H9 (cell line): ENCODE measurements around the gene SCN5A. TPM values are rescaled to one million over a fixed set of nuclear protein-coding genes. Genes with fewer than 3 reads are reported as not detected.
A peak's percentile ranks its signal among the peaks of the same experiment; 100 is the strongest.

Experiments
- DNase-seq: peaks from one replicate; pipeline ENCODE4 v3.0.0-alpha.2; 2017
- H2AFZ ChIP-seq: one replicate; pipeline ENCODE4 v1.6.1; 2013; ENCODE audit warnings: mild to moderate bottlenecking, low read length, control low read depth, moderate library complexity
- H2AK5ac ChIP-seq: 2 replicates; pipeline ENCODE4 v1.6.1; 2013; ENCODE audit warnings: low read length, control low read depth, mixed read lengths; ENCODE audit not compliant: insufficient read length
- H2BK120ac ChIP-seq: one replicate; pipeline ENCODE4 v1.6.1; 2013; ENCODE audit warnings: low read depth, mild to moderate bottlenecking, low read length, control low read depth, inconsistent platforms; ENCODE audit not compliant: poor library complexity, severe bottlenecking
- H2BK12ac ChIP-seq: 2 replicates; pipeline ENCODE4 v1.6.1; 2013; ENCODE audit warnings: low read length, control low read depth, mixed read lengths, low read depth; ENCODE audit not compliant: insufficient read length
- H2BK15ac ChIP-seq: 2 replicates; pipeline ENCODE4 v1.6.1; 2013; ENCODE audit warnings: low read depth, low read length, control low read depth
- H2BK20ac ChIP-seq: one replicate; pipeline ENCODE4 v1.6.1; 2013; ENCODE audit warnings: low read depth, mild to moderate bottlenecking, low read length, control low read depth, inconsistent platforms; ENCODE audit not compliant: poor library complexity, severe bottlenecking
- H2BK5ac ChIP-seq: 2 replicates; pipeline ENCODE4 v1.6.1; 2013; ENCODE audit warnings: low read length, control low read depth, mixed read lengths; ENCODE audit not compliant: insufficient read length
- H3K14ac ChIP-seq: 2 replicates; pipeline ENCODE4 v1.6.1; 2013; ENCODE audit warnings: low read length, control low read depth; ENCODE audit not compliant: insufficient read depth
- H3K18ac ChIP-seq: 2 replicates; pipeline ENCODE4 v1.6.1; 2013; ENCODE audit warnings: low read depth, mild to moderate bottlenecking, mixed read lengths, low read length, control low read depth; ENCODE audit not compliant: insufficient read length
- H3K23ac ChIP-seq: 2 replicates; pipeline ENCODE4 v1.6.1; 2013; ENCODE audit warnings: low read length, control low read depth, mixed read lengths, low read depth; ENCODE audit not compliant: insufficient read length
- H3K23me2 ChIP-seq: 2 replicates; pipeline ENCODE4 v1.6.1; 2013; ENCODE audit warnings: low read depth, mild to moderate bottlenecking, mixed read lengths, low read length, control low read depth; ENCODE audit not compliant: insufficient read length, poor library complexity, severe bottlenecking
- H3K27ac ChIP-seq: 2 replicates; pipeline ENCODE4 v1.5.1; 2013; ENCODE audit warnings: low read length, control low read depth, mixed read lengths, low read depth; ENCODE audit not compliant: insufficient read length
- H3K27me3 ChIP-seq: 2 replicates; pipeline ENCODE4 v1.6.1; 2013; ENCODE audit warnings: low read length, control low read depth, inconsistent platforms; ENCODE audit not compliant: insufficient read depth
- H3K4ac ChIP-seq: 2 replicates; pipeline ENCODE4 v1.6.1; 2013; ENCODE audit warnings: low read depth, mild to moderate bottlenecking, control low read depth, inconsistent platforms, low read length, moderate library complexity
- H3K4me1 ChIP-seq: 2 replicates; pipeline ENCODE4 v1.6.1; 2013; ENCODE audit warnings: low read length, control low read depth, inconsistent platforms; ENCODE audit not compliant: insufficient read depth
- H3K4me2 ChIP-seq: 2 replicates; pipeline ENCODE4 v1.6.1; 2013; ENCODE audit warnings: low read length, control low read depth, mixed read lengths; ENCODE audit not compliant: insufficient read length, insufficient read depth
- H3K56ac ChIP-seq: 2 replicates; pipeline ENCODE4 v1.6.1; 2013; ENCODE audit warnings: low read depth, mild to moderate bottlenecking, mixed read lengths, low read length, control low read depth; ENCODE audit not compliant: insufficient read length
- H3K79me1 ChIP-seq: 2 replicates; pipeline ENCODE4 v1.6.1; 2013; ENCODE audit warnings: low read depth, mild to moderate bottlenecking, moderate library complexity, low read length, control low read depth, inconsistent platforms; ENCODE audit not compliant: insufficient read depth, poor library complexity, severe bottlenecking
- H3K79me2 ChIP-seq: 2 replicates; pipeline ENCODE4 v1.6.1; 2013; ENCODE audit warnings: low read length, control low read depth, inconsistent platforms; ENCODE audit not compliant: insufficient read depth
- H3K9ac ChIP-seq: 2 replicates; pipeline ENCODE4 v1.6.1; 2013; ENCODE audit warnings: low read length, control low read depth, mixed read lengths; ENCODE audit not compliant: insufficient read length; ENCODE audit errors: extremely low read depth
- H3K9me3 ChIP-seq: one replicate; pipeline ENCODE4 v1.6.1; 2013; ENCODE audit warnings: low read depth, low read length, inconsistent platforms; ENCODE audit not compliant: control insufficient read depth
- H3T11ph ChIP-seq: one replicate; pipeline ENCODE4 v1.6.1; 2013; ENCODE audit warnings: mild to moderate bottlenecking, low read length, control low read depth, inconsistent platforms
- H4K20me1 ChIP-seq: one replicate; pipeline ENCODE4 v1.6.1; 2013; ENCODE audit not compliant: control insufficient read depth, insufficient read length, insufficient read depth
- H4K5ac ChIP-seq: 2 replicates; pipeline ENCODE4 v1.6.1; 2013; ENCODE audit warnings: low read depth, mild to moderate bottlenecking, mixed read lengths, low read length, control low read depth; ENCODE audit not compliant: insufficient read length
- H4K8ac ChIP-seq: replicated peaks from 2 replicates; pipeline ENCODE4 v1.6.1; 2013; ENCODE audit warnings: low read length, control low read depth, mixed read lengths, low read depth; ENCODE audit not compliant: insufficient read length
- H4K91ac ChIP-seq: 2 replicates; pipeline ENCODE4 v1.6.1; 2013; ENCODE audit warnings: low read depth, mild to moderate bottlenecking, moderate library complexity, mixed read lengths, low read length, control low read depth; ENCODE audit not compliant: insufficient read length
- H3K27ac Mint-ChIP-seq, 3 experiments: 2 replicates in 2 of 3; 3 replicates in 1 of 3; pipeline ENCODE4 v1.8.0; 2020 to 2021; ENCODE audit warnings: mixed read lengths in 3 of 3, mild to moderate bottlenecking in 1 of 3, moderate library complexity in 1 of 3
- H3K27me3 Mint-ChIP-seq: 2 replicates; pipeline ENCODE4 v1.8.0; 2021; ENCODE audit warnings: low read depth, mild to moderate bottlenecking, moderate library complexity, mixed read lengths
- H3K36me3 Mint-ChIP-seq, 3 experiments: 2 replicates in 2 of 3; 3 replicates in 1 of 3; pipeline ENCODE4 v1.8.0; 2020 to 2021; ENCODE audit warnings: low read depth in 3 of 3, mixed read lengths in 3 of 3; ENCODE audit not compliant: insufficient read depth in 1 of 3
- H3K4me1 Mint-ChIP-seq, 2 experiments: 2 replicates each; pipeline ENCODE4 v1.8.0; 2020; ENCODE audit warnings: mixed read lengths in 2 of 2
- H3K4me3 Mint-ChIP-seq, 2 experiments: 2 replicates in 1 of 2; 3 replicates in 1 of 2; pipeline ENCODE4 v1.8.0; 2020 to 2021; ENCODE audit warnings: mild to moderate bottlenecking in 2 of 2, mixed read lengths in 2 of 2, moderate library complexity in 1 of 2
- H3K9me3 Mint-ChIP-seq, 2 experiments: 2 replicates in 1 of 2; 3 replicates in 1 of 2; pipeline ENCODE4 v1.8.0; 2020; ENCODE audit warnings: mild to moderate bottlenecking in 2 of 2, mixed read lengths in 2 of 2, moderate library complexity in 1 of 2
- WGBS: extraction: QIAGEN DNeasy Blood & Tissue Kit; methylation state at CpG from one replicate; pipeline ENCODE4 v1.1.7; 2013; ENCODE audit warnings: missing lambda C conversion rate, low lambda C conversion rate, mixed read lengths; ENCODE audit not compliant: insufficient read length; ENCODE audit errors: extremely low coverage; 5-methylcytosine and 5-hydroxymethylcytosine counted together
- total RNA-seq: library from RNA; stranded (reverse); gene quantifications from 2 replicates; pipeline ENCODE4 v1.2.1, GENCODE V29; 2021
- TF ChIP-seq, protein P1 (sequence below): fragments of 200-600 bp; sonication (generic); conservative IDR thresholded peaks from 3 replicates; pipeline ENCODE4 v1.8.0; 2021; ENCODE audit warnings: antibody characterized with exemption, mild to moderate bottlenecking

The SCN5A gene
- total RNA-seq, 1 experiment from 2014 or later = 6.5 TPM

DNA sequence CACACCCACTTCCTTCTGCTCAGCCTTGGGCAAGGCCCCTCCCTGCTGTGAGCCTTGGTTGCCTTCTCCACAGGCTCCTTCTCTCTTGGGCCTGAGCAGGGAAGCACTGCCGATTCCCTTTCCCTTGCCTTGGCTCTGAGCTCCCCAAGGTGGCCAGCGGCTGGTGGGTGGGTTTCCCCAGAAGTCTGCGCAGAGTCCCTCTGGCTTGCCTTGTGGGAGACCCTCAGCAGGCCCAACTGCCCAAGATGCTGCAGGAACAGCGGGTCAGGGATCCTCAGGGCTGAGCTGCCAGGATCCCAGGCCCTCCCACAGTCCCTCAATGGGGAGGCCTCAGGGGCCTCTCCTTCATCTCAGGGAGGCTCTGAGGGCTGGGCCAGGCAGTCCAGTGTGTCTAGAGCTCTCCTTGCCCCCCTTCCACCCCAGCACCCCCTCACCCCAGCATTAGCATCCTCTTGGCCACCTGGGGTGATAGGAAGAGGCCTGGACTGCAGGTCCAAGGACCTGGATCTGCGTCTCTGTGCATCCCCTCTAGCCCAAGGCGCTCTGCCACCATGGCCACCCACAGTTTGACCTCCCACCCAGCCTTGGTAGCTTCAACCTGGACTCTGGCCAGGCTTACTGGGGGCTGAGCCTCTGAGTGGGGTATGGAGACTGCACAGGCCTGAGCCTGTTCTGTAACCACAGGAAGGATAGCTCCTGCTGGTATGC lies 84.7 kb downstream of the SCN5A start:
- H3K4ac ChIP-seq = no peak overlapping the region
- H3K27me3 ChIP-seq = no peaks in the 10 kb centered on the region
- H3K18ac ChIP-seq = no peak overlapping the region
- no peaks in the 10 kb centered on the region for H3K9me3 Mint-ChIP-seq
- peaks cover 0 to 7% (median 4%) of the 10 kb centered on the region in 3 experiments; a peak in 2 of 7 replicates for H3K36me3 Mint-ChIP-seq
- H2AK5ac ChIP-seq = no peak overlapping the region
- no peak overlapping the region for H3T11ph ChIP-seq
- no peak overlapping the region for H2AFZ ChIP-seq
- no peaks in the 10 kb centered on the region for H3K23me2 ChIP-seq
- no peak overlapping the region for H4K5ac ChIP-seq
- no peaks in the 10 kb centered on the region for H3K4me1 ChIP-seq
- H3K4me2 ChIP-seq = no peak overlapping the region
- no peaks in the 10 kb centered on the region for H3K9me3 ChIP-seq
- H3K27me3 Mint-ChIP-seq = no peaks in the 10 kb centered on the region; the same call in 1 of the 2 replicates
- no peaks in the 10 kb centered on the region for H3K79me1 ChIP-seq
- H3K14ac ChIP-seq = no peak overlapping the region; the same call in 1 of the 2 replicates
- H3K4me3 Mint-ChIP-seq = no peak overlapping the region
- H2BK15ac ChIP-seq = no peak overlapping the region
- H3K27ac ChIP-seq = no peak overlapping the region
- no peak overlapping the region for H3K9ac ChIP-seq
- no peak overlapping the region for H2BK20ac ChIP-seq
- no CpG with 5 or more reads among the region's 6 CpGs for WGBS
- H2BK12ac ChIP-seq = no peak overlapping the region
- no peak overlapping the region for H3K23ac ChIP-seq
- H2BK120ac ChIP-seq = no peak overlapping the region
- H3K27ac Mint-ChIP-seq = no peak overlapping the region; a peak in 1 of 7 replicates
- no peaks in the 10 kb centered on the region for H3K79me2 ChIP-seq
- TF ChIP-seq, protein P1, sequence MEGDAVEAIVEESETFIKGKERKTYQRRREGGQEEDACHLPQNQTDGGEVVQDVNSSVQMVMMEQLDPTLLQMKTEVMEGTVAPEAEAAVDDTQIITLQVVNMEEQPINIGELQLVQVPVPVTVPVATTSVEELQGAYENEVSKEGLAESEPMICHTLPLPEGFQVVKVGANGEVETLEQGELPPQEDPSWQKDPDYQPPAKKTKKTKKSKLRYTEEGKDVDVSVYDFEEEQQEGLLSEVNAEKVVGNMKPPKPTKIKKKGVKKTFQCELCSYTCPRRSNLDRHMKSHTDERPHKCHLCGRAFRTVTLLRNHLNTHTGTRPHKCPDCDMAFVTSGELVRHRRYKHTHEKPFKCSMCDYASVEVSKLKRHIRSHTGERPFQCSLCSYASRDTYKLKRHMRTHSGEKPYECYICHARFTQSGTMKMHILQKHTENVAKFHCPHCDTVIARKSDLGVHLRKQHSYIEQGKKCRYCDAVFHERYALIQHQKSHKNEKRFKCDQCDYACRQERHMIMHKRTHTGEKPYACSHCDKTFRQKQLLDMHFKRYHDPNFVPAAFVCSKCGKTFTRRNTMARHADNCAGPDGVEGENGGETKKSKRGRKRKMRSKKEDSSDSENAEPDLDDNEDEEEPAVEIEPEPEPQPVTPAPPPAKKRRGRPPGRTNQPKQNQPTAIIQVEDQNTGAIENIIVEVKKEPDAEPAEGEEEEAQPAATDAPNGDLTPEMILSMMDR = no peak
- H4K8ac ChIP-seq = no peak overlapping the region
- no peak overlapping the region for H2BK5ac ChIP-seq
- H4K20me1 ChIP-seq = no peaks in the 10 kb centered on the region
- H3K56ac ChIP-seq = no peak overlapping the region
- DNase-seq = peak; percentile 19
- 0 out of 4 replicates have a peak, but pooled peaks cover 0 to 2% of the 10 kb centered on the region in 2 experiments for H3K4me1 Mint-ChIP-seq
- no peak overlapping the region for H4K91ac ChIP-seq
